ENCODE results near the gene PALLD.

PALLD gene

DNA sequence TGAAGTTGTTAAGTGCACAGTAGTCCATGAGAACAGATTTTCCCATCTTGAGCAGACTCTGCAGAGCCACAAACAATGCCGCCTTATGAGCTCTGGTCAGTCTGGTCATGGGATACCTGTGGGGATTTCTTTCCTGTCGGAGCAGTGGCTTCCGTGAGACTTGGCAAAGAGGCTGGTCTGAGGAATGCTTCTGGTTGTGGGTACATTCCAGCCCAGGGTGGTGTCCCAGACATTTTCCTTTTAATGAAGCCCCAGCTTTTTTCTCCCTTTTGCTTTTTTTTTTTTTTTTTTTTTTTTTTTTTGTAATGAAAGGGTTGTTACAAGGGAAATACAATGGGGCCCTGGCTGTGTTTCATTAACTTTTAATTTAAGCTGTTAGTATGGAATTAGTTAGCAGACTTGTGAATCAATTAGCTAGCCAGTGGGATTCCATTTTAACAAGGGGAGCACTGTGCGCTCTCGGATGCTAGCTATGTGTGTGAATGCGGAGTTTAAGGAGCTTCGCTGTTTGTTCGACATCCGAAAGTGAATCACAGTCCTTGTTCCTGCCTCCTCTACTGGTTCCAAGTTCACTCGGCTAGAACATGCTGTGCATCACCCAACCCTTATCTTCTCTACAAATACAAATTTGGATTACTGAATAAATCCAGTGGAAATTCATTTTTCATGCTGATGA, 288.1 kb downstream of the PALLD start:
- Histone ChIP-seq H4K91ac (ENCODE audit: low read depth, low read length, poor library complexity) (no peak overlapping the region), H3K14ac (ENCODE audit: low read length) (no peak overlapping the region), H2BK5ac (ENCODE audit: low read length) (peak overlapping the region; percentile 88), H3K4me2 (ENCODE audit: insufficient read depth, low read length, poor library complexity, severe bottlenecking) (peak overlapping the region; percentile 29), H2AFZ (ENCODE audit: low read length) (no peak overlapping the region), H3K4ac (ENCODE audit: low read length) (no peak overlapping the region), H4K8ac (ENCODE audit: low read depth, low read length) (no peak overlapping the region), H3K18ac (ENCODE audit: low read length) (no peak overlapping the region), H2BK15ac (ENCODE audit: low read length) (no peak overlapping the region), H3K9ac (ENCODE audit: low read depth, low read length, poor library complexity) (no peak overlapping the region), H3K27ac (replicated peaks; ENCODE audit: low read length) (peak overlapping the region; percentile 95), H3K27me3 (ENCODE audit: control insufficient read depth in 3 of 3, insufficient read depth in 3 of 3, low read depth in 1 of 3, low read length in 3 of 3) (no peaks in the 10 kb centered on the region), H3K4me1 (ENCODE audit: control insufficient read depth in 2 of 2, insufficient read depth in 1 of 2, low read depth in 1 of 2, low read length in 2 of 2) (peaks cover 0 to 12% of the 10 kb centered on the region in 2 donors), H2BK12ac (ENCODE audit: low read length) (no peak overlapping the region), H3K9me3 (replicated peaks in 1 of 2; ENCODE audit: control insufficient read depth in 2 of 2, insufficient read depth in 1 of 2, low read depth in 1 of 2, low read length in 2 of 2) (no peaks in the 10 kb centered on the region), H3K23ac (ENCODE audit: low read depth, low read length, poor library complexity) (no peak overlapping the region), H2BK120ac (ENCODE audit: low read depth, low read length) (no peak overlapping the region), H3K4me3 (ENCODE audit: low read length in 2 of 2) (no peak overlapping the region), H3K79me1 (ENCODE audit: low read depth, low read length) (peaks cover 2% of the 10 kb centered on the region), H2AK5ac (ENCODE audit: low read depth, low read length) (no peak overlapping the region), H3K36me3 (replicated peaks in 1 of 2; ENCODE audit: control insufficient read depth in 2 of 2, insufficient read depth in 2 of 2, low read length in 2 of 2) (no peaks in the 10 kb centered on the region)
- peak; percentile 81 for DNase-seq (ENCODE audit: low spot score)
- WGBS, 2 donors (ENCODE audit: extremely low coverage in 2 of 2, insufficient read length in 2 of 2, insufficient replicate concordance in 1 of 2), result no CpG with 5 or more reads among the region's 10 CpGs

GRCh38 chr4:168787334-168787733, 290.5 kb downstream of the PALLD start:
- no peak overlapping the region for H3K4me2 ChIP-seq (ENCODE audit: insufficient read depth, low read length, poor library complexity, severe bottlenecking)
- no peak overlapping the region for H3K23ac ChIP-seq (ENCODE audit: low read depth, low read length, poor library complexity)
- no peak for DNase-seq (ENCODE audit: low spot score)
- peaks cover 0 to 2% of the 10 kb centered on the region in 2 donors for H3K9me3 ChIP-seq (replicated peaks in 1 of 2; ENCODE audit: control insufficient read depth in 2 of 2, insufficient read depth in 1 of 2, low read depth in 1 of 2, low read length in 2 of 2)
- H2AK5ac ChIP-seq (ENCODE audit: low read depth, low read length), result no peak overlapping the region
- no peak overlapping the region for H3K4me3 ChIP-seq (ENCODE audit: low read length in 2 of 2)
- H3K36me3 ChIP-seq (replicated peaks in 1 of 2; ENCODE audit: control insufficient read depth in 2 of 2, insufficient read depth in 2 of 2, low read length in 2 of 2), result no peaks in the 10 kb centered on the region
- no peak overlapping the region for H4K91ac ChIP-seq (ENCODE audit: low read depth, low read length, poor library complexity)
- H2BK120ac ChIP-seq (ENCODE audit: low read depth, low read length), result no peak overlapping the region
- H3K9ac ChIP-seq (ENCODE audit: low read depth, low read length, poor library complexity), result no peak overlapping the region
- H2BK15ac ChIP-seq (ENCODE audit: low read length), result no peak overlapping the region
- H2BK5ac ChIP-seq (ENCODE audit: low read length), result no peak overlapping the region
- H2BK12ac ChIP-seq (ENCODE audit: low read length), result no peak overlapping the region
- no peak overlapping the region for H4K8ac ChIP-seq (ENCODE audit: low read depth, low read length)
- H3K4ac ChIP-seq (ENCODE audit: low read length), result no peak overlapping the region
- no peaks in the 10 kb centered on the region for H3K79me1 ChIP-seq (ENCODE audit: low read depth, low read length)
- no peak overlapping the region for H2AFZ ChIP-seq (ENCODE audit: low read length)
- no peak overlapping the region for H3K14ac ChIP-seq (ENCODE audit: low read length)
- no peaks in the 10 kb centered on the region for H3K27me3 ChIP-seq (ENCODE audit: control insufficient read depth in 3 of 3, insufficient read depth in 3 of 3, low read depth in 1 of 3, low read length in 3 of 3)
- no peak overlapping the region for H3K27ac ChIP-seq (replicated peaks; ENCODE audit: low read length)
- WGBS, 2 donors (ENCODE audit: extremely low coverage in 2 of 2, insufficient read length in 2 of 2, insufficient replicate concordance in 1 of 2), result no CpG with 5 or more reads among the region's 1 CpG
- H3K18ac ChIP-seq (ENCODE audit: low read length), result no peak overlapping the region
- H3K4me1 ChIP-seq (ENCODE audit: control insufficient read depth in 2 of 2, insufficient read depth in 1 of 2, low read depth in 1 of 2, low read length in 2 of 2), result peaks cover 0 to 13% of the 10 kb centered on the region in 2 donors

DNA sequence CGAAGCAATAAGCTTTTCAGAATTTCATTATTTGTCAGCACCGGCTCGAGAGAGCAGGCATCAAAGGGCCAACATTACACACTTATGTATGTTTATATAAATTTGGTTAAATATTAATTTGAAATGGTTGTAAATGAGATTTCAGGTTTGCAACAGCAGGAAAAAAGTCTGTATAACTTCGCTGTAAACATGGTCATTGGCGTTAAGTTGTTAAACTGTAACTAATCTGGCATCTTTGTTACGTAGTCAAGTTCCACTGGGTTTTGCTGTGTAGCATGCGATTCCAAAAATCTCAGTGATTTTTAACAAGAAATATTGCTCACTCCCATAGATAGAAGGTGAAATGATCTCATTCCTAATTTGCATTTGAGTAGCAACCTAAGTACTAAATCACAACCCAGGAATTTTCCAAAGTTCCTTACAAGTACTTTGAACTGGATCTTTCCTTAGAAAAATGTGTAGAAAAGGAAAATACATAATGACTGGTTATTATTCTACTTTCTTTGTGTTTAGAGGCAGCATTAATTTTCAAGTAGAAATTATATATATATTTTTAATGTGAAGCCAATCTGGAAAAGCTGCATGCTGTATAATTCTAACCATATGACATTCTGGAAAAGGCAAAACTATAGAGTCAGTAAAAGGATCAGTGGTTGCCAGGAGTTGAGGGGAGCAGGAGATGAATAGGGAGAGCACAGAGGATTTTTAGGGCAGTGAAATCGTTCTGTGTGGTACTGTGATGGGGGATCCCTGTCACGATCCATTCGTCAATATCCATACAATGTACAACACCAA, 291.1 kb downstream of the PALLD start:
- Histone ChIP-seq H2AK5ac (ENCODE audit: low read depth, low read length) (no peak overlapping the region), H3K27ac (replicated peaks; ENCODE audit: low read length) (no peak overlapping the region), H3K4ac (ENCODE audit: low read length) (no peak overlapping the region), H3K4me3 (ENCODE audit: low read length in 2 of 2) (no peak overlapping the region), H3K18ac (ENCODE audit: low read length) (no peak overlapping the region), H3K9me3 (replicated peaks in 1 of 2; ENCODE audit: control insufficient read depth in 2 of 2, insufficient read depth in 1 of 2, low read depth in 1 of 2, low read length in 2 of 2) (peaks cover 0 to 2% of the 10 kb centered on the region in 2 donors), H3K27me3 (ENCODE audit: control insufficient read depth in 3 of 3, insufficient read depth in 3 of 3, low read depth in 1 of 3, low read length in 3 of 3) (no peaks in the 10 kb centered on the region), H3K14ac (ENCODE audit: low read length) (no peak overlapping the region), H3K79me1 (ENCODE audit: low read depth, low read length) (no peaks in the 10 kb centered on the region), H3K4me2 (ENCODE audit: insufficient read depth, low read length, poor library complexity, severe bottlenecking) (no peak overlapping the region), H3K4me1 (ENCODE audit: control insufficient read depth in 2 of 2, insufficient read depth in 1 of 2, low read depth in 1 of 2, low read length in 2 of 2) (peaks cover 0 to 13% of the 10 kb centered on the region in 2 donors), H3K23ac (ENCODE audit: low read depth, low read length, poor library complexity) (no peak overlapping the region), H2BK12ac (ENCODE audit: low read length) (no peak overlapping the region), H2BK15ac (ENCODE audit: low read length) (no peak overlapping the region), H2AFZ (ENCODE audit: low read length) (no peak overlapping the region), H4K8ac (ENCODE audit: low read depth, low read length) (no peak overlapping the region), H3K36me3 (replicated peaks in 1 of 2; ENCODE audit: control insufficient read depth in 2 of 2, insufficient read depth in 2 of 2, low read length in 2 of 2) (no peaks in the 10 kb centered on the region), H2BK5ac (ENCODE audit: low read length) (no peak overlapping the region), H4K91ac (ENCODE audit: low read depth, low read length, poor library complexity) (no peak overlapping the region), H2BK120ac (ENCODE audit: low read depth, low read length) (no peak overlapping the region), H3K9ac (ENCODE audit: low read depth, low read length, poor library complexity) (no peak overlapping the region)
- WGBS, 2 donors (ENCODE audit: extremely low coverage in 2 of 2, insufficient read length in 2 of 2, insufficient replicate concordance in 1 of 2), result no CpG with 5 or more reads among the region's 10 CpGs
- no peak for DNase-seq (ENCODE audit: low spot score)

DNA sequence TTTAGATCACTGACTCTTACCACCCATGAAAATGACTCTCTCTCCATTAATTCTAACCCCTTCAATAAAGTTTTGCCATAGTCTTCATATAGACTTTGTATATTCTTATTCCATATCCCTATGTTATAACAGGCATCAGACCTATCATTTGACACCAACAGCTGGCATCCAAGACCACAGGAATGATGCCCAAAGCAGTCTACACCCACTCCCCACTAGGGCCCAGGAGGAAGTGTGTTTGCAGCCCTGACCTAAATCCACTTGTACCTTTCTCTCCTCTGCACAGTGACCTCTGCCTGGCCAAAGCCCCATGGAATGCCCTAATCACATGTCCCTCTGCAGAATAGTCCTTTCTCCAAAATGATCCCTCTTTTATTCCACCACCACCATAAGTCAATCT, 294.0 kb downstream of the PALLD start:
- Histone ChIP-seq H2AFZ (ENCODE audit: low read length) (no peak overlapping the region), H2BK120ac (ENCODE audit: low read depth, low read length) (no peak overlapping the region), H3K23ac (ENCODE audit: low read depth, low read length, poor library complexity) (no peak overlapping the region), H3K27me3 (ENCODE audit: control insufficient read depth in 3 of 3, insufficient read depth in 3 of 3, low read depth in 1 of 3, low read length in 3 of 3) (no peaks in the 10 kb centered on the region), H3K18ac (ENCODE audit: low read length) (peak overlapping the region; percentile 92), H3K4ac (ENCODE audit: low read length) (no peak overlapping the region), H3K9me3 (replicated peaks in 1 of 2; ENCODE audit: control insufficient read depth in 2 of 2, insufficient read depth in 1 of 2, low read depth in 1 of 2, low read length in 2 of 2) (peaks cover 0 to 3% of the 10 kb centered on the region in 2 donors), H3K27ac (replicated peaks; ENCODE audit: low read length) (no peak overlapping the region), H3K79me1 (ENCODE audit: low read depth, low read length) (no peaks in the 10 kb centered on the region), H3K9ac (ENCODE audit: low read depth, low read length, poor library complexity) (no peak overlapping the region), H2AK5ac (ENCODE audit: low read depth, low read length) (no peak overlapping the region), H4K91ac (ENCODE audit: low read depth, low read length, poor library complexity) (no peak overlapping the region), H2BK15ac (ENCODE audit: low read length) (no peak overlapping the region), H2BK5ac (ENCODE audit: low read length) (no peak overlapping the region), H2BK12ac (ENCODE audit: low read length) (no peak overlapping the region), H3K14ac (ENCODE audit: low read length) (no peak overlapping the region), H4K8ac (ENCODE audit: low read depth, low read length) (no peak overlapping the region), H3K4me1 (ENCODE audit: control insufficient read depth in 2 of 2, insufficient read depth in 1 of 2, low read depth in 1 of 2, low read length in 2 of 2) (peaks cover 0 to 8% of the 10 kb centered on the region in 2 donors), H3K4me2 (ENCODE audit: insufficient read depth, low read length, poor library complexity, severe bottlenecking) (no peak overlapping the region), H3K4me3 (ENCODE audit: low read length in 2 of 2) (no peak overlapping the region), H3K36me3 (replicated peaks in 1 of 2; ENCODE audit: control insufficient read depth in 2 of 2, insufficient read depth in 2 of 2, low read length in 2 of 2) (no peaks in the 10 kb centered on the region)
- DNase-seq (ENCODE audit: low spot score), result no peak

Measured in neuronal stem cell (in vitro differentiated cells).